Osteoblast (primary cell): ENCODE measurements around the gene TRPV4. TPM values are rescaled to one million over a fixed set of nuclear protein-coding genes. Genes with fewer than 3 reads are reported as not detected.

Experiments used
- DNase-seq: peaks from one replicate; pipeline ENCODE4 v3.0.0; 2011; ENCODE audit warnings: low spot score, mixed read lengths; ENCODE audit not compliant: insufficient read length; ENCODE audit errors: missing footprints
- H2AFZ ChIP-seq: 2 replicates; pipeline ENCODE4 v1.6.0; 2011; ENCODE audit warnings: mild to moderate bottlenecking, low read length
- H3K27ac ChIP-seq: 2 replicates; pipeline ENCODE4 v1.5.1; 2011; ENCODE audit warnings: mild to moderate bottlenecking, low read depth, low read length, moderate library complexity
- H3K27me3 ChIP-seq: 2 replicates; pipeline ENCODE4 v1.6.0; 2012; ENCODE audit warnings: mild to moderate bottlenecking, control low read depth, inconsistent platforms, low read length, moderate library complexity; ENCODE audit not compliant: insufficient read depth
- H3K36me3 ChIP-seq: 2 replicates; pipeline ENCODE4 v1.5.1; 2011; ENCODE audit warnings: mild to moderate bottlenecking, low read length, control low read depth, moderate library complexity; ENCODE audit not compliant: insufficient read depth
- H3K4me1 ChIP-seq: 2 replicates; pipeline ENCODE4 v1.5.1; 2011; ENCODE audit warnings: mild to moderate bottlenecking, low read length, control low read depth, moderate library complexity; ENCODE audit not compliant: insufficient read depth
- H3K4me2 ChIP-seq: 2 replicates; pipeline ENCODE4 v1.6.0; 2011; ENCODE audit warnings: mild to moderate bottlenecking, low read length; ENCODE audit not compliant: insufficient read depth
- H3K4me3 ChIP-seq: fragments of 200-600 bp; sonication (generic); 3 replicates; pipeline ENCODE4 v1.5.1; 2012; ENCODE audit warnings: mild to moderate bottlenecking, low read length, inconsistent platforms; ENCODE audit not compliant: insufficient read depth
- H3K79me2 ChIP-seq: 2 replicates; pipeline ENCODE4 v1.6.0; 2012; ENCODE audit warnings: mild to moderate bottlenecking, low read length, control low read depth, inconsistent platforms; ENCODE audit not compliant: insufficient read depth
- H3K9me3 ChIP-seq: 2 replicates; pipeline ENCODE4 v1.5.1; 2011; ENCODE audit warnings: low read depth, low read length, control low read depth
- H4K20me1 ChIP-seq: 2 replicates; pipeline ENCODE4 v1.6.0; 2012; ENCODE audit warnings: mild to moderate bottlenecking, low read length, control low read depth; ENCODE audit not compliant: insufficient read depth
- total RNA-seq: library from RNA; depleted of rRNA; stranded (reverse); fragments of >200 nt; gene quantifications from 2 replicates; pipeline ENCODE4 v1.2.3, GENCODE V29; 2012
- TF ChIP-seq, protein P1 (sequence below): IDR thresholded peaks from 2 replicates; pipeline ENCODE4 v1.5.1; 2011; ENCODE audit warnings: mild to moderate bottlenecking, low read depth, low read length, moderate library complexity; ENCODE audit errors: extremely low read depth

The TRPV4 gene
- total RNA-seq, 1 donor: 5.8 TPM

DNA sequence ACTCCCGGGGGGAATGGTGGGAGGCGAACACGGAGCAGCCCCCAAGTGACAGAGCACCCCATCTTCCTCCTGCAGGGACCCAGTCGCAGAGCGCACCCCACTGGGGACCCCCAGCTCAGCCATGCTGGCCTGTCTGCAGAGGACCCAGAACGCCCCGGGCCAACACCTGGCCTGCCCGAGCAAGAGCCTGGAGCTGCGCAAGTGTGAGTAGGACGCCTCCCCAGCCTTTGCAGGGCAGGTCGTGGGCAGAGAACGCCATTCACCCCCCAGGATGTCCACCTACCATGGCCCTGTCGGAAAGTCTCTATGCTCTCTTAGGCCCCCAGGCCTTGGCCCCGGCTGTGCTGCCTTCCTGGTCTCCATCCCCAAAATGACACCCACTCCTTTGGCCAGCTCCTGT, 89.2 kb downstream of the TRPV4 start:
- TF ChIP-seq, protein P1, sequence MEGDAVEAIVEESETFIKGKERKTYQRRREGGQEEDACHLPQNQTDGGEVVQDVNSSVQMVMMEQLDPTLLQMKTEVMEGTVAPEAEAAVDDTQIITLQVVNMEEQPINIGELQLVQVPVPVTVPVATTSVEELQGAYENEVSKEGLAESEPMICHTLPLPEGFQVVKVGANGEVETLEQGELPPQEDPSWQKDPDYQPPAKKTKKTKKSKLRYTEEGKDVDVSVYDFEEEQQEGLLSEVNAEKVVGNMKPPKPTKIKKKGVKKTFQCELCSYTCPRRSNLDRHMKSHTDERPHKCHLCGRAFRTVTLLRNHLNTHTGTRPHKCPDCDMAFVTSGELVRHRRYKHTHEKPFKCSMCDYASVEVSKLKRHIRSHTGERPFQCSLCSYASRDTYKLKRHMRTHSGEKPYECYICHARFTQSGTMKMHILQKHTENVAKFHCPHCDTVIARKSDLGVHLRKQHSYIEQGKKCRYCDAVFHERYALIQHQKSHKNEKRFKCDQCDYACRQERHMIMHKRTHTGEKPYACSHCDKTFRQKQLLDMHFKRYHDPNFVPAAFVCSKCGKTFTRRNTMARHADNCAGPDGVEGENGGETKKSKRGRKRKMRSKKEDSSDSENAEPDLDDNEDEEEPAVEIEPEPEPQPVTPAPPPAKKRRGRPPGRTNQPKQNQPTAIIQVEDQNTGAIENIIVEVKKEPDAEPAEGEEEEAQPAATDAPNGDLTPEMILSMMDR: no peak
- H3K4me1 ChIP-seq: no peaks in the 10 kb centered on the region
- no peak overlapping the region for H3K4me2 ChIP-seq
- no peaks in the 10 kb centered on the region for H4K20me1 ChIP-seq
- no peaks in the 10 kb centered on the region for H3K79me2 ChIP-seq
- H3K27ac ChIP-seq: no peak overlapping the region
- peak; percentile 26 for DNase-seq
- H2AFZ ChIP-seq: no peak overlapping the region
- no peaks in the 10 kb centered on the region for H3K36me3 ChIP-seq
- H3K4me3 ChIP-seq: no peak overlapping the region
- no peaks in the 10 kb centered on the region for H3K27me3 ChIP-seq
- H3K9me3 ChIP-seq: no peaks in the 10 kb centered on the region

DNA sequence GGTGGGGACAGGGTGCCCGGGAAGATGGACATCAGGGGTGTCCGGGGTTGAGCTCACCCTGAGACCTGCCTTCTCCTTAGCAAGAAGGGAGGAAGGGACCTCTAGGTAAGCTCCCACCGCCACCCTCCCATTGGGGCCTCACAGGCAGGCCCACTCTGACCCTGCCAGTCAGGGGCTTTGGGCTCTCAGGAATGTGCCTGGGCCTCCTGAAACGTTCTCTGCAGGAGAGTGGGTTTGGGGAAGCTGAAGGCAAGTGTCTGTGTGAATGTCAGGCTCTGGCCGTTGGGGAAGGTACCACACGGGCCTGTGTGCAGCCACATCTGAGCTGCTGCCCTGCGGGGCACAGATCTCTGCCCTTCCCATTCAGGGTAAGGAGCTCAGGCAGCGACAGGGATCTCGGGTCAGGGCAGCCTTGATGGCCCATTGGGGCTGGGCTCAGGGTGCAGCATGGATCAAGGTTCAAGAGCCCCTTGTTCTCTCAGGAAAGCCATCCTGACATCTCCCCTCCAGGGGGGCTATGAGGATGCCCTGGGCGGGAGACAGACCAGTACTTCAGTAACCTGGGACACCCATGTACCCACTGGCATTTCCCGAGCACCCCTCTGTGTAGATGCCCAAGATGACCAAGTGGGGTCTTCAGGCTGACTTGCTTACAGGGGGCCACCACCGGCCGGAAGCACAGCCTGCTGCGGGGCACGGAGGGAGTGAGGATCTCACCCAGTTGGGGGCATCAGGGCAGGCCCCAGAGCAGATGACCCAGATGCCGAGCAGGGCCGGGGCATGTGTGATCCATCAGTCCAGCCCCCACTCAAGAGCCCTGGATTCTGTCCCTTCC, 89.9 kb downstream of the TRPV4 start:
- H3K4me2 ChIP-seq: no peak overlapping the region
- TF ChIP-seq, protein P1: no peak

DNA sequence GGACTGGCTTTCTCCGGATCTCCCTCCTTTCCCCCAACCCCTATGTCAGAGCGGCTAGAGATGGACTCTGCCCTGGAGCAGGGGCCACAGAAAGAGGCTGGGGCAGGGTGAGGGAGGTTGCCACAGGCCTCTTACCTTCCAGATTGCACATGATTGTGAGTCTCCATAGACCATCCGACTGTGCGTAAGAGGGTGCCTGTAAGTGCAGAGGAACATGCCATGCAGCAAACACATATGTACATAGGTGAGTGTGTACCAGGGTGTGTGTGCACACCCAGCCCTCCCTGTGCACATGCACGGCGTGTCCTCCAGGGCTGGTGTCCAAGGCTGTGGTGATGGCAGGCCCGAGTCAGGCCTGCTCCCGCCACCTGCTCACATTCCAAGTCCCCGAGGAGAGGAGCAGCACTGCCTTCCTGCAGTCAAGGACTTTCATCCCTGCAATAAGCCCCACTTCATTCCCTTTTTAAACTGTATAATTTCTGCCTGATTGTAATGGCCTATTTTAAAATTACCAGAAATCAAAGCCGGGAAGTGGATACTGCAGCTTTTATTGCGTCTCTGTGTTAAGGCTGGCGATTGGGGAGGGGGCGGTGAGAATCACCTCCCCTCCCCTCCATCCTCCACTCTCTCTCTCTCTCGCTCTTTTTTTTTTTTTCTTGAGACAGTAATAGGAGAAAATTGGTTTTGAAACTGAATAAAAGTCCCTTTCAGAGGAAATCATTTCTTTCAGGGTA, 91.1 kb downstream of the TRPV4 start:
- DNase-seq: peak; percentile 30
- TF ChIP-seq, protein P1: no peak
- Histone ChIP-seq H3K27ac (no peak overlapping the region), H3K27me3 (no peaks in the 10 kb centered on the region), H3K9me3 (no peaks in the 10 kb centered on the region), H3K4me3 (no peak overlapping the region), H3K4me1 (no peaks in the 10 kb centered on the region), H2AFZ (no peak overlapping the region), H3K79me2 (no peaks in the 10 kb centered on the region), H3K4me2 (no peak overlapping the region), H4K20me1 (no peaks in the 10 kb centered on the region), H3K36me3 (no peaks in the 10 kb centered on the region)

More for the DNA sequence above, 89.9 kb downstream of the TRPV4 start:
- Histone ChIP-seq H3K79me2 (no peaks in the 10 kb centered on the region), H3K9me3 (no peaks in the 10 kb centered on the region), H3K27me3 (no peaks in the 10 kb centered on the region), H2AFZ (no peak overlapping the region), H3K4me1 (no peaks in the 10 kb centered on the region), H3K4me3 (no peak overlapping the region), H4K20me1 (no peaks in the 10 kb centered on the region), H3K27ac (no peak overlapping the region), H3K36me3 (no peaks in the 10 kb centered on the region)
- DNase-seq: peak; percentile 52
